Spleen (tissue), 11 donors: ENCODE data around the gene ELOB. TPM values are rescaled to one million over a fixed set of nuclear protein-coding genes. Genes with fewer than 3 reads are reported as not detected.

Experiments used
- DNase-seq: peaks from one replicate; pipeline ENCODE4 v3.0.0-alpha.2; 2020
- H3K27ac ChIP-seq, 8 donors: fragments of 200-600 bp; sonication (generic) in 7 of 8; 1 replicate in 4 of 8; 2 replicates in 4 of 8; pipeline versions ENCODE4 v1.5.0 to v1.8.0; 2016 to 2021; ENCODE audit warnings: inconsistent platforms in 4 of 8, mild to moderate bottlenecking in 4 of 8, moderate library complexity in 1 of 8
- H3K27me3 ChIP-seq, 7 donors: fragments of 200-600 bp; sonication (generic) in 6 of 7; replicated peaks in 1 of 7; 1 replicate in 4 of 7; 2 replicates in 3 of 7; pipeline versions ENCODE4 v1.5.0 to v1.8.0; 2016 to 2021; ENCODE audit warnings: inconsistent platforms in 3 of 7, mild to moderate bottlenecking in 1 of 7
- H3K36me3 ChIP-seq, 6 donors: fragments of 200-600 bp; sonication (generic) in 5 of 6; 1 replicate in 4 of 6; 2 replicates in 2 of 6; pipeline versions ENCODE4 v1.5.0 to v1.8.0; 2016 to 2021; ENCODE audit warnings: inconsistent platforms in 2 of 6
- H3K4me1 ChIP-seq, 6 donors: fragments of 200-600 bp; sonication (generic) in 5 of 6; 1 replicate in 3 of 6; 2 replicates in 3 of 6; pipeline versions ENCODE4 v1.5.0 to v1.8.0; 2016 to 2021; ENCODE audit warnings: inconsistent platforms in 3 of 6
- H3K4me3 ChIP-seq, 8 donors: fragments of 200-600 bp; sonication (generic) in 7 of 8; 1 replicate in 4 of 8; 2 replicates in 4 of 8; pipeline versions ENCODE4 v1.5.0 to v1.8.0; 2016 to 2021; ENCODE audit warnings: inconsistent platforms in 4 of 8, mild to moderate bottlenecking in 4 of 8, moderate library complexity in 2 of 8
- H3K9me3 ChIP-seq, 8 donors: fragments of 200-600 bp; sonication (generic) in 7 of 8; 1 replicate in 4 of 8; 2 replicates in 4 of 8; pipeline versions ENCODE4 v1.5.0 to v1.8.0; 2016 to 2021; ENCODE audit warnings: inconsistent platforms in 4 of 8
- POLR2A ChIP-seq, 3 donors: fragments of 450-650 bp; IDR thresholded peaks; one replicate each; pipeline ENCODE4 v1.5.1; 2017; ENCODE audit warnings: antibody characterized with exemption in 3 of 3, mild to moderate bottlenecking in 1 of 3
- POLR2AphosphoS5 ChIP-seq, 3 donors: sonication (generic); formaldehyde crosslinking; IDR thresholded peaks; one replicate each; pipeline ENCODE4 v1.5.1; 2017; ENCODE audit warnings: antibody characterized with exemption in 3 of 3
- WGBS, 5 donors: extraction: QIAGEN DNeasy Blood & Tissue Kit in 3 of 5; methylation state at CpG; one replicate each; pipeline versions ENCODE4 v1.1.5 to v1.1.7; 2013 to 2018; 5-methylcytosine and 5-hydroxymethylcytosine counted together
- intact Hi-C: fragments of 100-400 bp; cut with DNase I; formaldehyde crosslinking; loops from one replicate; pipeline ENCODE4 v1.15.0; 2023; ENCODE audit warnings: low total_unique reads
- polyA plus RNA-seq, 3 donors: library from polyadenylated mRNA; stranded (reverse); fragments of 200-250 nt; gene quantifications; one replicate each; pipeline ENCODE4 v1.2.1, GENCODE V29; 2013
- total RNA-seq, 7 donors: library from RNA; depleted of rRNA in 3 of 7; stranded (reverse); fragments of >200 nt in 3 of 7; fragmentation: NEBNext Ultra II Directional in 4 of 7; extraction: Animal tissue kit (Norgen Biotek cat#: 25700) in 4 of 7; gene quantifications; one replicate each; pipeline versions ENCODE4 v1.1.0 to v1.2.1, GENCODE V29; 2016 to 2021
- TF ChIP-seq, protein P1 (sequence below), 11 experiments: fragments of 200-600 bp in 7 of 11; fragments of 450-650 bp in 4 of 11; sonication (generic) in 4 of 11; IDR thresholded peaks in 8 of 11; conservative IDR thresholded peaks in 3 of 11; 1 replicate in 7 of 11; 2 replicates in 4 of 11; pipeline versions ENCODE4 v1.4.0 to v1.8.0; 2016 to 2021; ENCODE audit warnings: antibody characterized with exemption in 11 of 11, inconsistent platforms in 4 of 11, mild to moderate bottlenecking in 1 of 11
- donor health status: healthy with polysubstance abuse.
- donor health status: DM: no; HTN: no; CAD: no; lungs with moderate emphysema.
- donor health status: DM: no; HTN: no; CAD: no.
- donor health status: Bipolar disorder and iron deficiency.
- donor health status: healthy.
- donor health status: DM: no; HTN: no; CAD: no.
- donor health status: DM: yes; HTN: yes; CAD: no.

The ELOB gene
- total and polyA plus RNA-seq, 10 donors: 128 to 467 (median 219) TPM

DNA sequence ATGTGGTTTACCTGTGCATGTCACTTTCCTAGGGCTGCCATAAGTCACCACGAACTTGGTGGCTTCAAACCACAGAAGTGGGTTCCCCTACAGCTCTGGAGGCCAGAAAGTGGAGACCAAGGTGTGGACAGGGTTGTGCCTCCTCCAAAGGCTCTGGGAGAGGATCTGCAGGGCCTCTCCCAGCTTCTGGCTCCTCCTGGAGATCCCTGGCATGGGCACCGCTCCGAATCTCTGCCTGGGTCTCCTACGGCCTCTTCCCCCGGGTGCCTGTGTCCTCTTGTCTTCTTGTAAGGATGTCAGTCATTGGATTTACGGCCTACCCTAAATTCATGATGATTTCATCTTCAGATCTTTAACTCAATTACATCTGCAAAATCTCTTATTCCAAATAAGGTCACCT lies 27.1 kb downstream of the ELOB start:
- WGBS, 5 donors: 88 to 94% (median 89%) methylated on average over 6 of the region's 6 CpGs
- intact Hi-C loops: no loop called here
- no peak overlapping the region for H3K4me3 ChIP-seq
- no peak overlapping the region for H3K27ac ChIP-seq
- no peak for TF ChIP-seq POLR2AphosphoS5 (IDR thresholded peaks at IDR 0.05)
- TF ChIP-seq, protein P1, sequence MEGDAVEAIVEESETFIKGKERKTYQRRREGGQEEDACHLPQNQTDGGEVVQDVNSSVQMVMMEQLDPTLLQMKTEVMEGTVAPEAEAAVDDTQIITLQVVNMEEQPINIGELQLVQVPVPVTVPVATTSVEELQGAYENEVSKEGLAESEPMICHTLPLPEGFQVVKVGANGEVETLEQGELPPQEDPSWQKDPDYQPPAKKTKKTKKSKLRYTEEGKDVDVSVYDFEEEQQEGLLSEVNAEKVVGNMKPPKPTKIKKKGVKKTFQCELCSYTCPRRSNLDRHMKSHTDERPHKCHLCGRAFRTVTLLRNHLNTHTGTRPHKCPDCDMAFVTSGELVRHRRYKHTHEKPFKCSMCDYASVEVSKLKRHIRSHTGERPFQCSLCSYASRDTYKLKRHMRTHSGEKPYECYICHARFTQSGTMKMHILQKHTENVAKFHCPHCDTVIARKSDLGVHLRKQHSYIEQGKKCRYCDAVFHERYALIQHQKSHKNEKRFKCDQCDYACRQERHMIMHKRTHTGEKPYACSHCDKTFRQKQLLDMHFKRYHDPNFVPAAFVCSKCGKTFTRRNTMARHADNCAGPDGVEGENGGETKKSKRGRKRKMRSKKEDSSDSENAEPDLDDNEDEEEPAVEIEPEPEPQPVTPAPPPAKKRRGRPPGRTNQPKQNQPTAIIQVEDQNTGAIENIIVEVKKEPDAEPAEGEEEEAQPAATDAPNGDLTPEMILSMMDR (IDR thresholded peaks at IDR 0.05 in 8 of 11, conservative IDR thresholded peaks at IDR 0.05 in 3 of 11): no peak
- TF ChIP-seq POLR2A (IDR thresholded peaks at IDR 0.05): no peak
- DNase-seq: peak; percentile 64
- H3K9me3 ChIP-seq: no peaks in the 10 kb centered on the region
- no peaks in the 10 kb centered on the region for H3K27me3 ChIP-seq
- no peaks in the 10 kb centered on the region for H3K36me3 ChIP-seq
- H3K4me1 ChIP-seq: peaks cover 14 to 35% (median 27%) of the 10 kb centered on the region in 6 donors

DNA sequence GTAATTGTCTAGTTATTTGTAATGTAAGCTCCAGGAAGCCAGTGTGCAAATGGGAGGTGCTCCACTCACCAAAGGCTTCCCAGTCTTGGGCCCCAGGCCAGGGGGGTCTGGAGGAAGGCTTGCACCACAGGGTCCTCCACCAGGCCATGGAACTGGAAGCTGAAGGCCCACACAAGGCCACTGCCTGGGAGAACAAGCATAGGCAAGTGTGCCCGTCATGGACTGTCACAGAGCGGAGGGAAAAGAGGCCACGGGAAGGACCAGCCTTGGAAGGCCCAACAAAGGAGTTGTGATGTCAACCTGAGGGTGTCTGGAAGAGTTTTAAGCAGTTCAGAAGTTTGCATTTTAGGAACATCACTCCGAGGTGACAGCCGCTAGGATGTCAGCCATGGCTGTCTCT lies 27.6 kb downstream of the ELOB start:
- Histone ChIP-seq H3K4me3 (no peak overlapping the region), H3K27me3 (no peaks in the 10 kb centered on the region), H3K36me3 (no peaks in the 10 kb centered on the region), H3K9me3 (no peaks in the 10 kb centered on the region), H3K27ac (no peak overlapping the region), H3K4me1 (peaks cover 9 to 30% (median 22%) of the 10 kb centered on the region in 6 donors)
- DNase-seq: peak; percentile 72
- WGBS, 5 donors: 95 to 99% (median 97%) methylated on average over 5 of the region's 5 CpGs
- no peak for TF ChIP-seq POLR2A (IDR thresholded peaks at IDR 0.05)
- TF ChIP-seq POLR2AphosphoS5 (IDR thresholded peaks at IDR 0.05): no peak
- TF ChIP-seq, protein P1 (IDR thresholded peaks at IDR 0.05 in 8 of 11, conservative IDR thresholded peaks at IDR 0.05 in 3 of 11): no peak
- intact Hi-C loops: no loop called here

DNA sequence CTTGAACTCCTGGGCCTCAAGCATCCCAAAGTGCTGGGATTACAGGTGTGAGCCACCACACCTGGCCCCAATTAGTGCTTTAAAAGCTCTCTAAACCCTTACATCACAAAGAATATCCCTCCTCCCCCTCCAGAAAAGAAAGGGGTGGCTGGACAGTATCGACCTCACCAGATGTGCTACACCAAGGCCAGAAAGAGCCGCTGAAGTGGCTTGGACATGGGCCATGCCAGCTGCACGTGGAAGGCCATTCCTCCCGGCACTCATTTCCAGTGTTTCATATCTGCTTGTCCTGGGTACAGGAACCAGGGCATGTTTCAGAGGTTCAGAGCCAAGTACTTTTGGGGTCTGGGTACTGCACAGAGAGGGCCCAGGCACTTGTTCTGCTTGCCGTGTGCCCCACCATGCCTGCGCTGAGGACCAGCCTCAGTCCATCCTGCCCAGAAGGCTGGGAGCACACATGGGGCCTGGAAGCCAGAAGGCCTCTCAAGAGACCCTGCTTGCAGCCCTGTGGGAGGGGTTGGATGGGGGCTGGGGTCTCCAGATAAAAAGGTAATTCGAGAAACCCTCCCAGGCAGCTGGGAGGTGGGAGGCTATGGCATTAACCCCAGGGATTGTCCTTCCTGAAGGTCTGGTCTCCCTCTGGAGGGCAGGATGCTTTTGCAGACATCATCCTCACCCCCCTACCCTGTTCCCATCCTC lies 28.2 kb downstream of the ELOB start:
- no peak overlapping the region for H3K27ac ChIP-seq
- peak; percentile 46 for DNase-seq
- no peaks in the 10 kb centered on the region for H3K36me3 ChIP-seq
- H3K4me1 ChIP-seq: peaks cover 4 to 24% (median 17%) of the 10 kb centered on the region in 6 donors
- intact Hi-C loops: no loop called here
- H3K27me3 ChIP-seq: no peaks in the 10 kb centered on the region
- H3K9me3 ChIP-seq: no peaks in the 10 kb centered on the region
- H3K4me3 ChIP-seq: no peak overlapping the region
- no peak for TF ChIP-seq POLR2A (IDR thresholded peaks at IDR 0.05)
- TF ChIP-seq, protein P1 (IDR thresholded peaks at IDR 0.05 in 8 of 11, conservative IDR thresholded peaks at IDR 0.05 in 3 of 11): no peak
- no peak for TF ChIP-seq POLR2AphosphoS5 (IDR thresholded peaks at IDR 0.05)
- WGBS, 5 donors: 81 to 92% (median 87%) methylated on average over 5 to 7 of the region's 7 CpGs

DNA sequence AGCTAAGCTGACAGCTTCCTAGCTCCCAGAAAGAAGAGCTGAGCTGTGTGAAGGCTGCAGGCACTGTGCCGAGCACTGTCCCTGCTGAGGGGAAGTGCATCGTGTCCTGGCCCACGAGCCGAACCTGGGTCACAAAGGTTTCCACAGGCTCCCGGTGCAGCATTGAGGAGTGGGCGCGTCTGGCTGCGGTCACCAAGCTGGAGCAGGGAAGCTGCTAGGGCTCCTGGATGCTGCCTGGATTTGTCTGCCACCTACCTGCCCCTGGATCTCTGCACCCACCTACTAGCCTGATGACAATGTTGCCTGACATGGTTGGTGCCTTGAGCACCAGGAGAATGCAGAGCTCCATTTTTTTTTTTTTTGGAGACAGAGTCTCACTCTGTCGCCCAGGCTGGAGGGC lies 31.1 kb downstream of the ELOB start:
- H3K4me1 ChIP-seq: peaks cover 0 to 4% (median 1%) of the 10 kb centered on the region in 6 donors
- no peaks in the 10 kb centered on the region for H3K36me3 ChIP-seq
- H3K4me3 ChIP-seq: no peak overlapping the region
- H3K27me3 ChIP-seq: no peaks in the 10 kb centered on the region
- no peak overlapping the region for H3K27ac ChIP-seq
- intact Hi-C loops: no loop called here
- no peaks in the 10 kb centered on the region for H3K9me3 ChIP-seq
- DNase-seq: peak; percentile 54
- WGBS, 5 donors: 78 to 93% (median 88%) methylated on average over 8 to 9 of the region's 9 CpGs
- TF ChIP-seq POLR2AphosphoS5 (IDR thresholded peaks at IDR 0.05) (no peak), POLR2A (IDR thresholded peaks at IDR 0.05) (no peak)
- TF ChIP-seq, protein P1 (IDR thresholded peaks at IDR 0.05 in 8 of 11, conservative IDR thresholded peaks at IDR 0.05 in 3 of 11): no peak
